Cardiac muscle cell (in vitro differentiated cells and primary cell): ENCODE data around the gene KRTAP4-9. TPM values are rescaled to one million over a fixed set of nuclear protein-coding genes. Genes with fewer than 3 reads are reported as not detected.
A peak's percentile ranks its signal among the peaks of the same experiment; 100 is the strongest.
"Not testable (repeated sequence)": the region's sequence is repeated elsewhere in the genome, so short reads cannot be mapped to it uniquely, and the experiment has no call there.

ENCODE experiments used
- DNase-seq, 2 donors: peaks; one replicate each; pipeline versions ENCODE4 v3.0.0 to v3.0.0-alpha.2; 2010 to 2017; ENCODE audit warnings: low read depth in 1 of 2, low spot score in 1 of 2
- H3K27ac ChIP-seq: fragments of 200-600 bp; sonication (generic); 2 replicates; pipeline ENCODE4 v1.5.1; 2016
- H3K27me3 ChIP-seq: fragments of 200-600 bp; sonication (generic); 2 replicates; pipeline ENCODE4 v1.6.0; 2016; ENCODE audit warnings: control low read depth
- H3K36me3 ChIP-seq: fragments of 200-600 bp; sonication (generic); 2 replicates; pipeline ENCODE4 v1.5.1; 2016; ENCODE audit warnings: control low read depth
- H3K4me1 ChIP-seq: fragments of 200-600 bp; sonication (generic); 2 replicates; pipeline ENCODE4 v1.8.1; 2017; ENCODE audit warnings: low read depth, mild to moderate bottlenecking, mixed run types
- H3K4me3 ChIP-seq: fragments of 200-600 bp; sonication (generic); 2 replicates; pipeline ENCODE4 v1.5.1; 2016; ENCODE audit warnings: mild to moderate bottlenecking
- H3K9me3 ChIP-seq: fragments of 200-600 bp; sonication (generic); 2 replicates; pipeline ENCODE4 v1.5.1; 2017; ENCODE audit warnings: low read depth, mild to moderate bottlenecking, control low read depth
- CTCF ChIP-seq: IDR thresholded peaks from 2 replicates; pipeline ENCODE4 v1.5.1; 2012; ENCODE audit warnings: low read depth, mild to moderate bottlenecking, low read length
- polyA plus RNA-seq: library from polyadenylated mRNA; unstranded; fragments of >200 nt; fragmentation: Nextera tagmentation; extraction: Ambion mirVana; gene quantifications from 2 replicates; pipeline ENCODE4 v1.2.1, GENCODE V29; 2016
- total RNA-seq: library from RNA; depleted of rRNA; stranded (reverse); fragments of >200 nt; gene quantifications from 2 replicates; pipeline ENCODE4 v1.2.3, GENCODE V29; 2016

KRTAP4-9 gene
- total and polyA plus RNA-seq, 2 experiments from 2014 or later = not detected

GRCh38 chr17:41063449-41063848 is 41.7 kb upstream of the KRTAP4-9 start:
- no peak for DNase-seq
- no peak for TF ChIP-seq CTCF
- no peaks in the 10 kb centered on the region for H3K27me3 ChIP-seq
- no peak overlapping the region for H3K27ac ChIP-seq
- no peaks in the 10 kb centered on the region for H3K4me1 ChIP-seq
- no peak overlapping the region for H3K4me3 ChIP-seq
- no peaks in the 10 kb centered on the region for H3K9me3 ChIP-seq
- H3K36me3 ChIP-seq = no peaks in the 10 kb centered on the region

- Histone ChIP-seq H3K27ac (no peak overlapping the region), H3K4me3 (no peak overlapping the region), H3K4me1 (no peaks in the 10 kb centered on the region), H3K9me3 (no peaks in the 10 kb centered on the region), H3K36me3 (no peaks in the 10 kb centered on the region), H3K27me3 (no peaks in the 10 kb centered on the region)
- no peak for TF ChIP-seq CTCF
- DNase-seq = no peak
Measured at GRCh38 chr17:41064301-41064700, 40.9 kb upstream of the KRTAP4-9 start.

GRCh38 chr17:41065016-41065689 is 40.0 kb upstream of the KRTAP4-9 start:
- H3K27ac ChIP-seq, H3K4me1 ChIP-seq, H3K9me3 ChIP-seq, H3K4me3 ChIP-seq, H3K27me3 ChIP-seq, H3K36me3 ChIP-seq, DNase-seq: not testable (repeated sequence)

- no peak for TF ChIP-seq CTCF
- H3K27me3 ChIP-seq = no peaks in the 10 kb centered on the region
- H3K4me3 ChIP-seq = no peak within 1 kb of the TSS
- no peaks in the 10 kb centered on the region for H3K9me3 ChIP-seq
- H3K27ac ChIP-seq = no peak within 1 kb of the TSS
- H3K36me3 ChIP-seq = no peaks in the 10 kb centered on the region
- peak in 1 of 2 donors; percentile 47 for DNase-seq
- H3K4me1 ChIP-seq = no peaks in the 10 kb centered on the region
Measured at GRCh38 chr17:41065829-41066624, 39.2 kb upstream of the KRTAP4-9 start, which contains the start of gene KRTAP2-4. Gene KRTAP2-4 (minus strand): TSS chr17:41065879. CDS start chr17:41065845, 34 bp downstream.

GRCh38 chr17:41067281-41067680 is 37.9 kb upstream of the KRTAP4-9 start:
- no peak for TF ChIP-seq CTCF
- Histone ChIP-seq H3K27me3 (no peaks in the 10 kb centered on the region), H3K4me3 (no peak overlapping the region), H3K9me3 (no peaks in the 10 kb centered on the region), H3K4me1 (no peaks in the 10 kb centered on the region), H3K27ac (no peak overlapping the region), H3K36me3 (no peaks in the 10 kb centered on the region)
- no peak for DNase-seq

- no peaks in the 10 kb centered on the region for H3K27me3 ChIP-seq
Measured at GRCh38 chr17:41069031-41069430, 36.2 kb upstream of the KRTAP4-9 start.

More at GRCh38 chr17:41069031-41069430, 36.2 kb upstream of the KRTAP4-9 start:
- no peaks in the 10 kb centered on the region for H3K9me3 ChIP-seq
- no peak for DNase-seq
- no peak for TF ChIP-seq CTCF
- no peak overlapping the region for H3K27ac ChIP-seq
- H3K4me1 ChIP-seq = no peaks in the 10 kb centered on the region
- no peak overlapping the region for H3K4me3 ChIP-seq
- no peaks in the 10 kb centered on the region for H3K36me3 ChIP-seq
